ENCODE measurements around the gene ALPK3.

DNA sequence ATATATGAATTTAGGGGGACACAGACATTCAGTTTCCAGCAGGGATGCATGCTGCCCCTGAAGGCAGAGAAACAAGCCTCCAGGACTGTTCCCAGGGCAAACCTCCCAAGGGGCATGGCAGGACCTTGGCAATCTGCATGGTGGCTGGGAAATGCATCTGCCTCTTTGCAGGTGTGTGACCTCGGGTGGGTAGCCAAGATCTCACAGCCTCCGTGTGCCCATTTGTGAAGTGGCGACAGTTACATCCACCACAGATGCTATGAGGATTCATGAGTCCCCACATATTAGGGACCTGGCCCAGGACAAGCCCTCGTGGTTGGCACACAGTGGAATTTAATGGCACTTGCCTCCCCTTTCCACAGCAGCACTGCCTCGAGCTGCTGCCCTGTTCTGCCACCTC, 97.2 kb downstream of the ALPK3 start:
- TF ChIP-seq EZH2 (IDR thresholded peaks at IDR 0.05) (no peak), POLR2AphosphoS5 (IDR thresholded peaks at IDR 0.05; ENCODE audit: low read depth, low read length) (no peak), SP1 (IDR thresholded peaks at IDR 0.05; ENCODE audit: low read depth) (no peak), TCF7L2 (IDR thresholded peaks at IDR 0.05; ENCODE audit: borderline replicate concordance, extremely low read depth, insufficient read depth, insufficient read length) (no peak), EGR1 (IDR thresholded peaks at IDR 0.05; ENCODE audit: low read depth) (no peak), CEBPB (IDR thresholded peaks at IDR 0.05; ENCODE audit: low read depth) (no peak), YY1 (IDR thresholded peaks at IDR 0.05; ENCODE audit: extremely low read depth, insufficient replicate concordance, low read depth, low read length) (no peak), EZH2phosphoT487 (IDR thresholded peaks at IDR 0.05; ENCODE audit: borderline replicate concordance) (no peak)
- TF ChIP-seq, protein P1, sequence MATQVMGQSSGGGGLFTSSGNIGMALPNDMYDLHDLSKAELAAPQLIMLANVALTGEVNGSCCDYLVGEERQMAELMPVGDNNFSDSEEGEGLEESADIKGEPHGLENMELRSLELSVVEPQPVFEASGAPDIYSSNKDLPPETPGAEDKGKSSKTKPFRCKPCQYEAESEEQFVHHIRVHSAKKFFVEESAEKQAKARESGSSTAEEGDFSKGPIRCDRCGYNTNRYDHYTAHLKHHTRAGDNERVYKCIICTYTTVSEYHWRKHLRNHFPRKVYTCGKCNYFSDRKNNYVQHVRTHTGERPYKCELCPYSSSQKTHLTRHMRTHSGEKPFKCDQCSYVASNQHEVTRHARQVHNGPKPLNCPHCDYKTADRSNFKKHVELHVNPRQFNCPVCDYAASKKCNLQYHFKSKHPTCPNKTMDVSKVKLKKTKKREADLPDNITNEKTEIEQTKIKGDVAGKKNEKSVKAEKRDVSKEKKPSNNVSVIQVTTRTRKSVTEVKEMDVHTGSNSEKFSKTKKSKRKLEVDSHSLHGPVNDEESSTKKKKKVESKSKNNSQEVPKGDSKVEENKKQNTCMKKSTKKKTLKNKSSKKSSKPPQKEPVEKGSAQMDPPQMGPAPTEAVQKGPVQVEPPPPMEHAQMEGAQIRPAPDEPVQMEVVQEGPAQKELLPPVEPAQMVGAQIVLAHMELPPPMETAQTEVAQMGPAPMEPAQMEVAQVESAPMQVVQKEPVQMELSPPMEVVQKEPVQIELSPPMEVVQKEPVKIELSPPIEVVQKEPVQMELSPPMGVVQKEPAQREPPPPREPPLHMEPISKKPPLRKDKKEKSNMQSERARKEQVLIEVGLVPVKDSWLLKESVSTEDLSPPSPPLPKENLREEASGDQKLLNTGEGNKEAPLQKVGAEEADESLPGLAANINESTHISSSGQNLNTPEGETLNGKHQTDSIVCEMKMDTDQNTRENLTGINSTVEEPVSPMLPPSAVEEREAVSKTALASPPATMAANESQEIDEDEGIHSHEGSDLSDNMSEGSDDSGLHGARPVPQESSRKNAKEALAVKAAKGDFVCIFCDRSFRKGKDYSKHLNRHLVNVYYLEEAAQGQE (IDR thresholded peaks at IDR 0.05; ENCODE audit: low read depth): no peak
- TF ChIP-seq, protein P2, sequence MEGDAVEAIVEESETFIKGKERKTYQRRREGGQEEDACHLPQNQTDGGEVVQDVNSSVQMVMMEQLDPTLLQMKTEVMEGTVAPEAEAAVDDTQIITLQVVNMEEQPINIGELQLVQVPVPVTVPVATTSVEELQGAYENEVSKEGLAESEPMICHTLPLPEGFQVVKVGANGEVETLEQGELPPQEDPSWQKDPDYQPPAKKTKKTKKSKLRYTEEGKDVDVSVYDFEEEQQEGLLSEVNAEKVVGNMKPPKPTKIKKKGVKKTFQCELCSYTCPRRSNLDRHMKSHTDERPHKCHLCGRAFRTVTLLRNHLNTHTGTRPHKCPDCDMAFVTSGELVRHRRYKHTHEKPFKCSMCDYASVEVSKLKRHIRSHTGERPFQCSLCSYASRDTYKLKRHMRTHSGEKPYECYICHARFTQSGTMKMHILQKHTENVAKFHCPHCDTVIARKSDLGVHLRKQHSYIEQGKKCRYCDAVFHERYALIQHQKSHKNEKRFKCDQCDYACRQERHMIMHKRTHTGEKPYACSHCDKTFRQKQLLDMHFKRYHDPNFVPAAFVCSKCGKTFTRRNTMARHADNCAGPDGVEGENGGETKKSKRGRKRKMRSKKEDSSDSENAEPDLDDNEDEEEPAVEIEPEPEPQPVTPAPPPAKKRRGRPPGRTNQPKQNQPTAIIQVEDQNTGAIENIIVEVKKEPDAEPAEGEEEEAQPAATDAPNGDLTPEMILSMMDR (IDR thresholded peaks at IDR 0.05 in 2 of 3, conservative IDR thresholded peaks at IDR 0.05 in 1 of 3; ENCODE audit: borderline replicate concordance in 1 of 3, insufficient read depth in 1 of 3, low read depth in 2 of 3, low read length in 2 of 3): no peak
